ENCODE measurements around the gene HEBP2.
"Not testable (repeated sequence)": the region's sequence is repeated elsewhere in the genome, so short reads cannot be mapped to it uniquely, and the experiment has no call there.

The HEBP2 gene

DNA sequence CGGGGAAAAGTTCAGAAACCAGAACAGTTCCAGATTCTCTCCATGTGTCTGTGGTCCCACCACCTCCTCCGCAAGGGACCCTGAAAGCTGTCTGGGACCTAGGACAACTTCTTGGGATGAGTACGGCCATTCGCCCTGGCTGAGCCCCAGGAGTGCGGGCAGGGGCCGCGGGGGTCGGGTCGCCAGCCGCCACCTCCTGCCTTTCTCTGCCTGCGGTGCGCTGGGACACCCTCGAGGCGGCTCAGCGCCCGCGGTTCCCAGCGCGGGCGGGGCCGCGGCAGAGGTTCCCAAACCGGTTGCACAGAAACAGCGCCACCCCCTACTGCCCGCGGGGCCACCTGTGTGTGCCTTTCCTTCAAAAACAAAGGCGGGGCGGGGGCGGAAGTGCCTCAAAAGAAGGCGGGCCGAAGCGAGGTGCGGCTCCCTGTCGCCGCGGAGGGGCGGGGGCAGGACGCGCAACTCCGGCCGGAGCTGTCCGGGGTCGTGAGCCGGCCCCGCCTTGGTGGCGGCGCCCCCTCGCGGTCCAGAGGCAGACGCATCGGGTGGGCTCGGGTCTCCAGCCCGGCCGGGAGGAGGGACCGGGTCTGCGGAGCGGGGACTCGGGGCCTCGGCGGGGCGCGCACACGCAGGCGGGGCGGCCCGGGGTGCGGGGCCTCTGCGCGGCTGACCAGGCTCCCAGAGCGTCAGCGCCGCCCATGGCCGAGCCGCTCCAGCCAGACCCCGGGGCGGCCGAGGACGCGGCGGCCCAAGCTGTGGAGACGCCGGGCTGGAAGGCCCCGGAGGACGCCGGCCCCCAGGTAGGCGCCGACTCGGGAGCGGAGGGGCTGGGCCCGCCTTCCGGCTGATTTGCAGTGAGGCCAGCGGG is at the start of gene HEBP2:
Gene HEBP2, plus strand, starts transcription at position 423 of the 865 bp plus-strand sequence. Its CDS starts 273 bp downstream, at position 696.
- DNase-seq: peak; percentile 73

DNA sequence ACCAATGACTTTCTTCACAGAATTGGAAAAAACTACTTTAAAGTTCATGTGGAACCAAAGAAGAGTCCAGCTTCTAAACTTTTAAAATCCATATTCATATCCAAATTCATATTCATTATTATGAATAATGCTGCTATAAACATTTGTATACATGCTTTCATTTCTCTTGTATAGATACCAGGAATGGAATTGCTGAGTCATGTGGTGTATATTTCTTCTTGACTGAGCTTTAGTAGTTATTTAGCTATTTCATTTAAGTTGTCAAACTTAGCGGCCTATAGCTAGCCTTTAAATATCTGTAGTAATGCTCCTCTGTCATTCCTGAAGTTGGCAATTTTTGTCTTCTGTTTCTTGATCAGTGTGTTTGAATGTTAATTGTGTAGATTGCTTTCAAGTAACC is 46.1 kb upstream of the HEBP2 start:
- no peak for DNase-seq

DNA sequence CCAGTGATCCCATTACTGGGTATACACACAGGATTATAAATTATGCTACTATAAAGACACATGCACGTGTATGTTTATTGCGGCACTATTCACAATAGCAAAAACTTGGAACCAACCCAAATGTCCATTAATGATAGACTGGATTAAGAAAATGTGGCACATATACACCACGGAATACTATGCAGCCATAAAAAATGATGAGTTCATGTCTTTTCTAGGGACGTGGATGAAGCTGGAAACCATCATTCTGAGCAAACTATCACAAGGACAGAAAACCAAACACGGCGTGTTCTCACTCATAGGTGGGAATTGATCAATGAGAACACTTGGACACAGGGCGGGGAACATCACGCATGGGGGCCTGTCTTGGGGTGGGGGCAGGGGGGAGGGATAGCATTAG is 35.3 kb upstream of the HEBP2 start:
- not testable (repeated sequence) for DNase-seq

DNA sequence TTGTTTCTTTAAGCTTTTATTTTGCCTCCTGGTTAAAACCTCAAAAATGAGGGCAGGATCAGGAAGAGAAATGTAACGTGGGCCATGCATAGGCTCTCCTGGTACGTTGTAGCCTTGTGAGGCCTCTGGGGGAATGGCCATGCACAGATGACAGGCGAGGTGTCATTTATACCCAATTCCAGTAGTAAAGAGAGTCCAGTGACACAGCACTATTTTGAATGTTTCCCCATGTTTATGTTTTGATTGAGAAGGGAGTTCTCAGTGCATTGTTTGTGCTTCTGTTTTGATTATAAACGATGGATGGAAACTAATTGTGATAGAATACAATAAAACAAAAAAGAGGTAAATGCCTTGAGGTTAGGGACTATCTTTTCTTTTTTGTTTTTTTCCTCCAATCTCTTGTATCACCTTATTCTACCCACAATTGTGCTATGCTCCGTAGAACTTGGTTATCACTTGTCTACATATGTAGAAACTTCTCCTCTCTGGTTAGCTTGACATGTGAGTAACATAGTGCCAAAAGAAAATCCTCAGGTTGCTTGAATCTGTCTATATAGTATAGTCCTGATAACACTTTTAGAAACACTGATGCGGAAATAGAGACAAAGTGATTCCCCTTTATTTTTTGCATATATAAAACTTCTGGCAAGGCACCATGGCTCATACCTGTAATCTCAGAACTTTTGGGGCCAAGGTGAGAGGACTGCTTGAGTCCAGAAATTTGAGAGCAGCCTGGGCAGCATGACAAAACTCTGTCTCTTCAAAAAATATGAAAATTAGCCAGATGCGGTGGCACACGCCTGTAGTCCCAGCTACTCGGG is 33.2 kb upstream of the HEBP2 start:
- no peak for DNase-seq

DNA sequence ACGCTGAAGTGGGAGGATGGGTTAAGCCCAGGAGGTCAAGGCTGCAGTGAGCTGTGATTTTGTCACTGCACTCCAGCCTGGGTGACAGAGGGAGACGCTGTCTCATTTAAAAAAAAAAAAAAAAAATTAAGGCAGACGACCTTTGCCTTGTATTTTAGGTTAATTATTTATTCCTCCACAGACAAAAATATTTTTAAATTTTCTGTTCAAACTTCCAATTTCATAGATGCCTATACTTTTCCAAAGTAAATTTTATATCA is 32.6 kb upstream of the HEBP2 start:
- DNase-seq: no peak

- no peak for DNase-seq
Measured at GRCh38 chr6:138371720-138372119, 32.3 kb upstream of the HEBP2 start.

DNA sequence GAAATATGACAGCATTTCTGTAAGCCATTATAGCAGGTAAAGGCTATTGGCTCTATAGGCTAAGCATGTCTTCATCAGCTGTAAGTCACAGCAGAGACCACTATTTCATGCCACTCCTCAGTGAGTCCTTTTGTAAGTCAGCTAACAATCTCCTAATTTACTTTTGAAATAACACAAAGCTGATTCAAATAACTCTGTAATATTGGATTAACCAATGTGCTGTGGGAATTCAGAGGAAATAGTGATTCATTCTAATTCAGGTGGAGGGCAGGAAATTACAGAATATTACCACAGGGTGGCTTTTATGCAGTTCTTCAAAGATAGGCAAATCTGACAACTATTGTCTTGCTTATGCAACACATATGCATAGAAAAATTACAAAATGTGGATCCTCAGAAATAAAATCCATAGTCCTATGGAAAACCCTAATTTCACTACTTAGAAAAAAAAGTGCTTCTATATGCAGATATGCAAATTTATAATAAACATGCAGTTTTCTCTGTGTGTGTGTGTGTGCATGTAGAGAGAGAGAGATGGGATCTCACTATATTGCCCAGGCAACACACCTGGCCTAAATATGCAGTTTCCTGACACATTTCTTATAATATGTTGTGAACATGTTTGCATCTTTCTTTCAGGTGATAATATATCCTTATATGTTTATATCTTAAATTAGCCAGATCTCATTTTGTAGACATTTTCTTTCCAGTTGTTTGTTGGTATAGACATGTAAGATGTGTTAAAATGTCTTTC is 31.1 kb upstream of the HEBP2 start:
- DNase-seq: no peak

GRCh38 chr6:138374230-138374629 is 29.8 kb upstream of the HEBP2 start:
- no peak for DNase-seq

GRCh38 chr6:138374815-138375214 is 29.2 kb upstream of the HEBP2 start:
- no peak for DNase-seq

DNA sequence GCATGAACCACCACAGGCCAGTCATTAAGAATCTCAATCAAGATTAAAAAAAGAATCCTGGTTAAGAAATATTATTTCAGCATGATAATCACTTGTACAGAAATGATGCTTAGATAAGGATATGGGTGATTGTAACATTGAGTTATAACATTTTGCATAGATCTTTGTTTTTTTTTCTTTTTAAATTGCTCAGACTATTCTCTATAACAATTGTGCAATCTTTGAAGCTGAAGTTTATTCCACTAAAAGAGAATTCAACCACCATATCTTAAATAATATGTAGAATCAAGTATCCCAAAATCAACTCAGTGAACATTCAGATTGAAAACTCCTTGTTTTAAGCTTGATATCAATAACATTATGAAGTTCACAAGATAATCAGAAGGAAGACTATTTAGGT is 27.0 kb upstream of the HEBP2 start:
- no peak for DNase-seq

GRCh38 chr6:138377844-138378243 is 26.2 kb upstream of the HEBP2 start, which contains the start of gene SMIM28:
Gene SMIM28, plus strand, starts transcription at chr6:138377905. Its CDS starts 168 bp downstream, at chr6:138378073.
- DNase-seq: no peak

GRCh38 chr6:138378463-138378862 is 25.6 kb upstream of the HEBP2 start:
- no peak for DNase-seq

GRCh38 chr6:138382498-138383265 is 21.3 kb upstream of the HEBP2 start:
- DNase-seq: no peak

GRCh38 chr6:138383776-138384175 is 20.2 kb upstream of the HEBP2 start:
- DNase-seq: no peak

DNA sequence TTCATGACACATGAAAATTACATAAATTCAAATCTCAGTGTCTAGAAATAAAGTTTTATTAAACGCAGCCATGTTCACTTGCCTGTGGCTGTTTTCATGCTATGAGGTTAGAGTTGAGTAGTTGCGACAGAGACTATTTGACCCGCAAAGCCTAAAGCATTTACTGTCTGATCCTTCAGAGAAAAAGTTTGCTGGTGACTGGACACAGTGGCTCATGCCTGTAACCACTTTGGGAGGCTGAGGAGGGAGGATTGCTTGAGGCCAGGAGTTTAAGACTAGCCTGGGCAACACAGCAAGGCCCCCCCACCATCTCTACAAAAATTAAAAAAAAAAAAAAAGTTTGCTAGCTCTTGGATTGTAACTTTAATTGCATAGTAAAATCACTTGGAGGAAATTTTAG is 17.1 kb upstream of the HEBP2 start:
- no peak for DNase-seq

DNA sequence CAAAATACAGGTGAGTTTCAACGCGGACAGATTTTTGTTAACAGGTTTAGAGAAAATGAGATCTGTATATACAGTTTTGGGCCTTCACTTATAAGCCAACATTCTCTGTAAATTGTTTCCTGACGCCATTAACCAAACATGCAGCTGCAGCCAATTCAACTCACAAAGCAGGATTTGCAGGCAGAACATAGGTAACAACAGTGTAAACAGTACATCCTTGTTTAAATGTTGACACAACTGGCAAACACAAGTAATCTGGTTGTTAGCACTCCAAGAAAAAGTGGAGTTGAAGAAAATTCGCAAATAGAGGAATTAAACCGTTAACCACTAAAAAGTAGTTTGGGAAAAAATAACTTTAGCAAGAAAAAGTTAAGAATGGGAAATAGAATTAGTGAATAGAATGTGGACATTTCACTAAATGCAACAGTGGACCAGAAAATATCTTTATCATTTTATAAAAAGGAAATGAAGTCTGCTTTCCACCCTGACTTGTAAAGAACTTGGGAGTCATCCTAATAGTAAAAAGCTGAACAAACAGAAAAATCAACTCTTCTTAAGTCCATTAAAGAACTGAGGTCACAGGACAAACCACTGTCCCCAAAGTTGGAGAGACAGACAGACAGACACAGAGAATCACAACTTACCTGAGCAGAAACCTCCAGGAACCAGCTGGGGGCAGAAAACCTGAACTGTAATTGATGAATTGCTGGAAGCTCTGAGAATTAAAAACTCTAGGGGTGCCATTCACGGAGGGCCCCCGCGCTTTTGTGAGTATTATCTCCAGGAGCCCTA is 16.2 kb upstream of the HEBP2 start:
- no peak for DNase-seq

GRCh38 chr6:138389551-138389950 is 14.5 kb upstream of the HEBP2 start:
- DNase-seq: no peak

GRCh38 chr6:138393871-138394783 is 9.9 kb upstream of the HEBP2 start:
- no peak for DNase-seq

- DNase-seq: no peak
Measured at GRCh38 chr6:138396709-138397108, 7.3 kb upstream of the HEBP2 start.
